ENCODE measurements around the gene MAFG. TPM values are rescaled to one million over a fixed set of nuclear protein-coding genes. Genes with fewer than 3 reads are reported as not detected.
A peak's percentile ranks its signal among the peaks of the same experiment; 100 is the strongest.

The MAFG gene
- total RNA-seq, 2 experiments from 2014 or later: 22.7 to 33.6 TPM

DNA sequence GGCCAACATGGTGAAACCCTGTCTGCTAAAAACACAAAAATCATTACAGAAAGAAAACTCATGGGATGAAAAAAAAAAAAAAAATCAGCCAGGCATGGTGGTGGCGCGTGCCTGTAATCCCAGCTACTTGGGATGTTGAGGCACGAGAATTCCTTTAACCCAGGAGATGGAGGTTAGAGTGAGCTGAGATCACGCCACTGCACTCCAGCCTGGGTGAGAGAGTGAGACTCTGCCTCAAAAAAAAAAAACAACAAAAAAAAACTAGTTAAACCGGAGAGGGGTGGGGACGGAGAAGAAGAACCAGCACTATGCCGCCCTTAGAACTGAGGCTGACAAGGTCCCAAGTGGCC lies 40.8 kb upstream of the MAFG start:
- no TSS peak for BruUV-seq (replicated peaks)
- Histone ChIP-seq H3K4me2 (ENCODE audit: low read length) (peak overlapping the region; percentile 90), H3K9me3 (ENCODE audit: low read length) (peaks cover 6% of the 10 kb centered on the region; the same call in 1 of the 2 replicates), H3K9me2 (ENCODE audit: insufficient read depth, low read length) (no peaks in the 10 kb centered on the region), H3K4me1 (ENCODE audit: insufficient read depth, low read length, poor library complexity, severe bottlenecking) (peaks cover 29% of the 10 kb centered on the region), H3K36me3 (ENCODE audit: insufficient read depth, low read length) (no peaks in the 10 kb centered on the region), H2AFZ (ENCODE audit: low read length) (peak overlapping the region; percentile 69), H3K79me2 (ENCODE audit: insufficient read depth, low read depth, low read length) (no peaks in the 10 kb centered on the region), H3K4me3 (ENCODE audit: low read depth, low read length, poor library complexity, severe bottlenecking) (peak overlapping the region; percentile 68), H4K20me1 (ENCODE audit: insufficient read depth, low read length) (no peaks in the 10 kb centered on the region), H3K27ac (ENCODE audit: low read depth, low read length, poor library complexity, severe bottlenecking) (peak overlapping the region; percentile 36)
- ChIA-PET CTCF (ENCODE audit: unreplicated experiment) (interaction anchor here (1.3 kb wide), 1 partner anchor 53 kb away, joined by 3 read pairs; no protein-coding TSS in a partner anchor), POLR2A (interaction anchor here (0.5 to 2.1 kb wide), 3 partner anchors 8 to 398 kb away, joined by 5 to 7 read pairs (median 6); no protein-coding TSS in a partner anchor)
- TF ChIP-seq EZH2phosphoT487 (IDR thresholded peaks at IDR 0.05; ENCODE audit: borderline replicate concordance, low read depth, low read length): no peak
- TF ChIP-seq, protein P1, sequence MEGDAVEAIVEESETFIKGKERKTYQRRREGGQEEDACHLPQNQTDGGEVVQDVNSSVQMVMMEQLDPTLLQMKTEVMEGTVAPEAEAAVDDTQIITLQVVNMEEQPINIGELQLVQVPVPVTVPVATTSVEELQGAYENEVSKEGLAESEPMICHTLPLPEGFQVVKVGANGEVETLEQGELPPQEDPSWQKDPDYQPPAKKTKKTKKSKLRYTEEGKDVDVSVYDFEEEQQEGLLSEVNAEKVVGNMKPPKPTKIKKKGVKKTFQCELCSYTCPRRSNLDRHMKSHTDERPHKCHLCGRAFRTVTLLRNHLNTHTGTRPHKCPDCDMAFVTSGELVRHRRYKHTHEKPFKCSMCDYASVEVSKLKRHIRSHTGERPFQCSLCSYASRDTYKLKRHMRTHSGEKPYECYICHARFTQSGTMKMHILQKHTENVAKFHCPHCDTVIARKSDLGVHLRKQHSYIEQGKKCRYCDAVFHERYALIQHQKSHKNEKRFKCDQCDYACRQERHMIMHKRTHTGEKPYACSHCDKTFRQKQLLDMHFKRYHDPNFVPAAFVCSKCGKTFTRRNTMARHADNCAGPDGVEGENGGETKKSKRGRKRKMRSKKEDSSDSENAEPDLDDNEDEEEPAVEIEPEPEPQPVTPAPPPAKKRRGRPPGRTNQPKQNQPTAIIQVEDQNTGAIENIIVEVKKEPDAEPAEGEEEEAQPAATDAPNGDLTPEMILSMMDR (conservative IDR thresholded peaks at IDR 0.05; ENCODE audit: low read length): no peak
- DNase-seq (ENCODE audit: low spot score): no peak
- intact Hi-C loops (cut with micrococcal nuclease; ENCODE audit: unreplicated experiment): loop anchor here (1.0 to 5.0 kb wide), 3 partner anchors 9 to 134 kb away; partner anchors contain the start of genes ALYREF, ANAPC11 and ASPSCR1

DNA sequence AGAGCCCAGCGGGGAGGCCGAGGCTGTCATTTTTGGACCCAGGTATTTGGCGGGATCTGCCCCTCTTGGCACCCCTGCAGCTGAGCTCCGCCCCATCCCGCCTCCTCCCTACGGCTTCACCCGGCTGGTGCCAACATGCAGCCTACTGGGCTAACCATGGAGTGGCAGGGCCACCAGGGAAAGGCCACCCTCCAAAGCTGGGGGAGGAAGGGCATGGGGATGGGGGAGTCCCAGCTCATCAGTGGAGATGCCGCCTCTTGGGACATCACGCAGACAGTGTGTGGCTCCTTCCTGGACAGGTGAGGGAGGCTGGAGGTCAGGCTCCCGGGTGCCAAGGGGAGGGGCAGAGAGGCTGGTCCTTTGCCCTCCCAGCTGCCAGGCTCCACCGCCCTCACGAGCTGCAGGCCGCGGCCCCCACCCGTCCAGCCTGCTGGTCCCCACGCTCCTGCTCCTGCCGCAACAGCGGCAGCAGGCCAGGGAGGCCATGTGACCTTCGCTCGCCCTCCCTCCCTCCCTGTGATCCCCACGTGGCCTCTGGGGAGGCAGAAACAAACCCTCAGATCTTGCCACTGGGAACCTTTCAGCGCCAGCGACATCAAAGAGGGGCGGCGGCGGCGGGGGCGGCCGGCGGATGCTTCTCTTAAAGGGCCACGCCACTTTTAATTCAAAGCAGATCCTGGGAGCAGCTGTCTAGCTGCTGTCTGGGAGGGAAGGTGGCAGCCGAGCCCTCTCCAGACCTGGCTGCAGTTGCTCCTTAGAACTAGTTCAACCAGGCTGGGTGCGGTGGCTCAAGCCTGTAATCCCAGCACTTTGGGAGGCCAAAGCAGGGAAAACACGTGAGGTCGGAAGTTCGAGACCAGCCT lies 40.2 kb upstream of the MAFG start:
- H3K4me2 ChIP-seq (ENCODE audit: low read length): peak overlapping the region; percentile 90
- intact Hi-C loops (cut with micrococcal nuclease; ENCODE audit: unreplicated experiment): loop anchor here (1.0 to 5.0 kb wide), 4 partner anchors 10 to 135 kb away; partner anchors contain the start of genes ALYREF, ANAPC11, ASPSCR1 and CENPX
- H3K4me1 ChIP-seq (ENCODE audit: insufficient read depth, low read length, poor library complexity, severe bottlenecking): peaks cover 29% of the 10 kb centered on the region
- ChIA-PET POLR2A (interaction anchor here (0.5 to 2.1 kb wide), 5 partner anchors 8 to 539 kb away, joined by 3 to 7 read pairs (median 4); no protein-coding TSS in a partner anchor), CTCF (ENCODE audit: unreplicated experiment) (interaction anchor here (0.5 to 1.3 kb wide), 2 partner anchors 12 to 53 kb away, joined by 3 to 9 read pairs; no protein-coding TSS in a partner anchor)
- H2AFZ ChIP-seq (ENCODE audit: low read length): peak overlapping the region; percentile 69
- DNase-seq (ENCODE audit: low spot score): peak; percentile 97
- H3K9me2 ChIP-seq (ENCODE audit: insufficient read depth, low read length): no peaks in the 10 kb centered on the region
- no peaks in the 10 kb centered on the region for H4K20me1 ChIP-seq (ENCODE audit: insufficient read depth, low read length)
- TF ChIP-seq EZH2phosphoT487 (IDR thresholded peaks at IDR 0.05; ENCODE audit: borderline replicate concordance, low read depth, low read length): no peak
- TF ChIP-seq, protein P1 (conservative IDR thresholded peaks at IDR 0.05; ENCODE audit: low read length): no peak
- H3K36me3 ChIP-seq (ENCODE audit: insufficient read depth, low read length): no peaks in the 10 kb centered on the region
- no peaks in the 10 kb centered on the region for H3K79me2 ChIP-seq (ENCODE audit: insufficient read depth, low read depth, low read length)
- peak overlapping the region; percentile 68 for H3K4me3 ChIP-seq (ENCODE audit: low read depth, low read length, poor library complexity, severe bottlenecking)
- BruUV-seq (replicated peaks): no TSS peak
- H3K9me3 ChIP-seq (ENCODE audit: low read length): 0 out of 2 replicates have a peak, but pooled peaks cover 4% of the 10 kb centered on the region
- H3K27ac ChIP-seq (ENCODE audit: low read depth, low read length, poor library complexity, severe bottlenecking): peak overlapping the region; percentile 44

All from OCI-LY7 (cell line).